ENCODE data around the gene EPRS1. TPM values are rescaled to one million over a fixed set of nuclear protein-coding genes. Genes with fewer than 3 reads are reported as not detected.

Gene EPRS1
- total and polyA plus RNA-seq, 2 of the 4 experiments (the other 2 are of a cell fraction): 48.0 to 159 TPM

DNA sequence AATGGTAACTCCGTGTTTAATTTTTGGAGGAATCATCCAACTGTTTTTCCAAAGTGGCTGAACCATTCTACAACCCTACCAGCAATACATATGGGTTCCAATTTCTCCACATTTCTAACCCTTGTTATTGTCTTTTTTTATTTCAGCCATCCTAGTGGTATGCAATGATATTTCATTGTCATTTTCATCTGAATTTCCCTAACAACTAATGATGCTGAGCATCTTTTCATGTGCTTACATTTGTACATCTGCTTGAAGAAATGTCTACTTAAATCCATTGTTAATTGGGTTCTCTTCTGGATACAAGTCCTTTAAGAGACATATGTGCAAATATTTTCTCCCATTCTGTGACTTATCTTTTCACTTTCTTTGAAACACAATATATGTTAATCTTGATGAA is 43.3 kb downstream of the EPRS1 start:
- no peak overlapping the region for H2BK120ac ChIP-seq (ENCODE audit: low read depth, low read length)
- H3K4ac ChIP-seq (ENCODE audit: low read depth, low read length): no peak overlapping the region
- no peak overlapping the region for H2BK20ac ChIP-seq (ENCODE audit: low read depth, low read length)
- H4K5ac ChIP-seq (ENCODE audit: low read depth, low read length): no peak overlapping the region
- no peak overlapping the region for H2BK15ac ChIP-seq (ENCODE audit: low read depth, low read length)
- no peak overlapping the region for H2AK5ac ChIP-seq (ENCODE audit: low read depth, low read length)
- H3K27me3 ChIP-seq (ENCODE audit: control insufficient read depth, insufficient read depth, low read length): no peaks in the 10 kb centered on the region
- no peak overlapping the region for H3K56ac ChIP-seq (ENCODE audit: extremely low read depth, insufficient read depth, low read length)
- WGBS, 2 experiments (ENCODE audit: extremely low coverage in 2 of 2, insufficient read length in 1 of 2): no CpG with 5 or more reads among the region's 1 CpG
- intact Hi-C loops (cut with micrococcal nuclease): no loop called here
- H3K4me2 ChIP-seq (ENCODE audit: low read depth, low read length): no peak overlapping the region
- BruUV-seq (replicated peaks): no TSS peak
- ChIA-PET CTCF (interaction anchor here (1.2 to 1.4 kb wide), 2 partner anchors 9 kb away, joined by 3 to 4 read pairs; no protein-coding TSS in a partner anchor), POLR2A (ENCODE audit: unreplicated experiment) (no interaction called here)
- ATAC-seq (ENCODE audit: low read depth): no peak
- peaks cover 6% of the 10 kb centered on the region for H3K4me1 ChIP-seq (ENCODE audit: control insufficient read depth, insufficient read depth, low read length)
- in situ Hi-C loops (cut with MboI; ENCODE audit: low sequenced_read_pairs): no loop called here
- H3K79me1 ChIP-seq (ENCODE audit: low read depth in 1 of 2, low read length in 2 of 2): peaks cover 3 to 6% of the 10 kb centered on the region in 2 experiments; a peak in 2 of 4 replicates
- H3K36me3 ChIP-seq (ENCODE audit: control insufficient read depth, insufficient read depth, low read length): peaks cover 27% of the 10 kb centered on the region
- no peak overlapping the region for H4K8ac ChIP-seq (ENCODE audit: low read depth in 2 of 2, low read length in 2 of 2)
- no peak overlapping the region for H2AFZ ChIP-seq (replicated peaks; ENCODE audit: low read length, poor library complexity)
- H3K23ac ChIP-seq (ENCODE audit: low read depth, low read length): no peak overlapping the region
- H2BK5ac ChIP-seq (ENCODE audit: low read depth, low read length, poor library complexity, severe bottlenecking): no peak overlapping the region
- dilution Hi-C loops (cut with HindIII; ENCODE audit: low sequenced_read_pairs, unreplicated experiment): no loop called here
- DNase-seq: no peak
- TF ChIP-seq POLR2A (IDR thresholded peaks at IDR 0.05; ENCODE audit: low read depth, low read length): no peak
- no peak for TF ChIP-seq MAZ (IDR thresholded peaks at IDR 0.05; ENCODE audit: borderline replicate concordance, low read depth, low read length)
- TF ChIP-seq CHD1 (IDR thresholded peaks at IDR 0.05; ENCODE audit: low read depth, low read length): no peak
- H3K9me1 ChIP-seq (ENCODE audit: insufficient read depth, low read length): no peaks in the 10 kb centered on the region
- H3K9ac ChIP-seq (ENCODE audit: low read depth, low read length): no peak overlapping the region
- no peak overlapping the region for H3K27ac ChIP-seq (ENCODE audit: insufficient read depth, low read length)
- no peak overlapping the region for H4K91ac ChIP-seq (ENCODE audit: insufficient read depth, low read depth, low read length)
- H3K9me3 ChIP-seq (ENCODE audit: control insufficient read depth, insufficient read depth, low read length): no peaks in the 10 kb centered on the region
- no peak overlapping the region for H3K18ac ChIP-seq (ENCODE audit: low read depth, low read length)
- no peak overlapping the region for H3K14ac ChIP-seq (replicated peaks; ENCODE audit: low read depth, low read length)
- no peak overlapping the region for H2AK9ac ChIP-seq (replicated peaks; ENCODE audit: low read depth, low read length, poor library complexity)
- H3K4me3 ChIP-seq (ENCODE audit: insufficient read depth, low read depth, low read length): no peak overlapping the region
- no peaks in the 10 kb centered on the region for H4K20me1 ChIP-seq (ENCODE audit: insufficient read depth, low read length)
